Right atrium auricular region (tissue), 2 donors: Measurements from ENCODE around the gene TENT4B. TPM values are rescaled to one million over a fixed set of nuclear protein-coding genes. Genes with fewer than 3 reads are reported as not detected.

Source experiments
- DNase-seq: peaks from one replicate; pipeline ENCODE4 v3.0.0-alpha.2; 2019; ENCODE audit warnings: low spot score
- H3K27ac ChIP-seq, 2 donors: fragments of 200-600 bp; sonication (generic); 1 replicate in 1 of 2; 2 replicates in 1 of 2; pipeline ENCODE4 v1.5.1; 2016 to 2019
- H3K27me3 ChIP-seq, 2 donors: fragments of 200-600 bp; sonication (generic); one replicate each; pipeline versions ENCODE4 v1.5.1 to v1.6.0; 2017 to 2019
- H3K36me3 ChIP-seq: fragments of 200-600 bp; sonication (generic); one replicate; pipeline ENCODE4 v1.5.1; 2016
- H3K4me1 ChIP-seq, 2 donors: fragments of 200-600 bp; sonication (generic); one replicate each; pipeline versions ENCODE4 v1.5.1 to v1.6.0; 2017 to 2019
- H3K4me3 ChIP-seq, 2 donors: fragments of 200-600 bp; sonication (generic); 1 replicate in 1 of 2; 2 replicates in 1 of 2; pipeline ENCODE4 v1.5.1; 2017 to 2019; ENCODE audit warnings: mild to moderate bottlenecking in 1 of 2, moderate library complexity in 1 of 2
- H3K9me3 ChIP-seq, 2 donors: fragments of 200-600 bp; sonication (generic); one replicate each; pipeline ENCODE4 v1.5.1; 2019
- total RNA-seq, 2 donors: library from RNA; depleted of rRNA; stranded (reverse); fragments of >200 nt; gene quantifications; one replicate each; pipeline ENCODE4 v1.1.0, GENCODE V29; 2016
- TF ChIP-seq, protein P1 (sequence below), 2 donors: fragments of 200-600 bp; sonication (generic); IDR thresholded peaks; one replicate each; pipeline ENCODE4 v1.5.1; 2019; ENCODE audit warnings: antibody characterized with exemption in 2 of 2

The TENT4B gene
- total RNA-seq, 2 donors from 2014 or later, result 5.0 to 6.1 TPM

DNA sequence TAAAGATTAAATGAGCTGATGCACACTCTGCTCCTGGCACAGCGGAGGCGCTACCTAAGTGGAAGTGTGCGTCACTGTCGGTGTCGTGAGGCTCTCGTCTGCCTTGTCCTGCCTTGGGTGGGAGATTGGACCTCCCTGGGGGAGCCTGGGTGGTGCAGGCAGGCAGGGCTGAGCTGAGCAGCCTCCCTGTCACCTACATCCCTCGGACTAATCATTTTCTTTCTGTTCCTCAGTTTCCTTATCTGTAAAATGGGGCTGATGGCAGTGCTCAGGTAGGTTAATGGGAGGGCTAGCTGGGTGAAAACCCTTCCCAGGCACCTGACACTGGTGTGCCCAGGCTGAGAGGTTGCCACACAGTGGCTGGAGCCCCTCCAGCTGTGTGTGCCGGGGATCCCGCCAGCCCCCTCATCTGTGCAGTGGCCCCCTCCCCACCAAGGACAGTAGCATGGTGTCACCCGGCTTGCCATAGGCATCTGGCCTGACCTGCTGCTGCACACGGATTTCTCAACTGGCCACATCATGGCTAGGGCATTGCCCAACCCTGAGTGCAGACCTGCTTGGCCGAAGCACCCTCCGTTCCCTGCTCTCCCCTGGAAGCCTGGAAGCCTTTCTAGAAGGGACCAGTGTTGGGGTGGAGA is 117.5 kb downstream of the TENT4B start:
- no peak for DNase-seq
- Histone ChIP-seq H3K27me3 (no peaks in the 10 kb centered on the region), H3K4me3 (no peak overlapping the region), H3K9me3 (no peaks in the 10 kb centered on the region), H3K4me1 (peaks cover 0 to 16% of the 10 kb centered on the region in 2 donors), H3K36me3 (no peaks in the 10 kb centered on the region), H3K27ac (no peak overlapping the region)
- TF ChIP-seq, protein P1, sequence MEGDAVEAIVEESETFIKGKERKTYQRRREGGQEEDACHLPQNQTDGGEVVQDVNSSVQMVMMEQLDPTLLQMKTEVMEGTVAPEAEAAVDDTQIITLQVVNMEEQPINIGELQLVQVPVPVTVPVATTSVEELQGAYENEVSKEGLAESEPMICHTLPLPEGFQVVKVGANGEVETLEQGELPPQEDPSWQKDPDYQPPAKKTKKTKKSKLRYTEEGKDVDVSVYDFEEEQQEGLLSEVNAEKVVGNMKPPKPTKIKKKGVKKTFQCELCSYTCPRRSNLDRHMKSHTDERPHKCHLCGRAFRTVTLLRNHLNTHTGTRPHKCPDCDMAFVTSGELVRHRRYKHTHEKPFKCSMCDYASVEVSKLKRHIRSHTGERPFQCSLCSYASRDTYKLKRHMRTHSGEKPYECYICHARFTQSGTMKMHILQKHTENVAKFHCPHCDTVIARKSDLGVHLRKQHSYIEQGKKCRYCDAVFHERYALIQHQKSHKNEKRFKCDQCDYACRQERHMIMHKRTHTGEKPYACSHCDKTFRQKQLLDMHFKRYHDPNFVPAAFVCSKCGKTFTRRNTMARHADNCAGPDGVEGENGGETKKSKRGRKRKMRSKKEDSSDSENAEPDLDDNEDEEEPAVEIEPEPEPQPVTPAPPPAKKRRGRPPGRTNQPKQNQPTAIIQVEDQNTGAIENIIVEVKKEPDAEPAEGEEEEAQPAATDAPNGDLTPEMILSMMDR (IDR thresholded peaks at IDR 0.05), result no peak

DNA sequence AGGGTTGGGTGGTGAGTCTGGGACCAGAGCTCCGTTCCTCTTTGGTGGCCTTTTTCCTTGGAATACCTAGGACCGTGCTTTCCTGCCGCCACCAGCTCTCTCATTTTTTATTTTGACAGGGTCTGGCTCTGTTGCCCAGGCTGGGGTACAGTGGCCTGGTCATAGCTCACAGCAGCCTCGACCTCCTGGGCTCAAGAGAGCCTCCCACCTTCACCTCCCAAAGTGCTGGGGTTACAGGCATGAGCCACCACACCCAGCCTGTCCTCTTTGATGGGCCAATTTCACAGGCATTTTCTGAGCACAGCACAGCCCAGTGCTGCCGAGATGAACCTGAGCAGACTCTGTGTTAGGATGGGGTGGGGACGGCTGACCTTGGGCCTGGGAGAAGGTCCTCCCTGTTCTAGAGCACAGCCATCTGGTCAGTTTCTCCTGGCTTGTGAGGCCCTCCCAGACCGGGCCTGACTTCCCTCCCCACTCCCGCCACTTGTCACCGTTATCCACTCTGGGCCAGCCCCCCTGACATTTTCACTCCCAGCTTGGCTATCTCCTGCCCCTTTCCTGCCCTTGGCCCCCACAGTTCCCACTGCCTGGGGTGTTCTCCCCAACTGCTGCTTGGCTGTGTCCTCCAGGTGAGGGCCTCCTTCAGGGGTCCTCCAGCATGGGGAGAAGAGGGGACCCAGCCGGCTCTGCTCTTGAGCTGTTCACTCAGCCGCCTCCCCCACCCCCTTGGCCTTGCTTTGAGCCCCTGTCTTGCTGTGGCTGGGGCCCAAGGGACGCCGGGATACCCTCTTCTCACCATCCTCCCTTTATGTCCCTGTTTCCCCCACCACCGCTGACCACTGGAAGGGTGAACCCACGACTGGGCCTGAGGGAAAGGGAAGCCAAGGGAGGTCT is 118.3 kb downstream of the TENT4B start:
- peaks cover 0 to 8% of the 10 kb centered on the region in 2 donors for H3K4me1 ChIP-seq
- no peak overlapping the region for H3K4me3 ChIP-seq
- H3K27me3 ChIP-seq, result no peaks in the 10 kb centered on the region
- H3K36me3 ChIP-seq, result no peaks in the 10 kb centered on the region
- DNase-seq, result no peak
- TF ChIP-seq, protein P1 (IDR thresholded peaks at IDR 0.05), result no peak
- no peak overlapping the region for H3K27ac ChIP-seq
- H3K9me3 ChIP-seq, result no peaks in the 10 kb centered on the region

DNA sequence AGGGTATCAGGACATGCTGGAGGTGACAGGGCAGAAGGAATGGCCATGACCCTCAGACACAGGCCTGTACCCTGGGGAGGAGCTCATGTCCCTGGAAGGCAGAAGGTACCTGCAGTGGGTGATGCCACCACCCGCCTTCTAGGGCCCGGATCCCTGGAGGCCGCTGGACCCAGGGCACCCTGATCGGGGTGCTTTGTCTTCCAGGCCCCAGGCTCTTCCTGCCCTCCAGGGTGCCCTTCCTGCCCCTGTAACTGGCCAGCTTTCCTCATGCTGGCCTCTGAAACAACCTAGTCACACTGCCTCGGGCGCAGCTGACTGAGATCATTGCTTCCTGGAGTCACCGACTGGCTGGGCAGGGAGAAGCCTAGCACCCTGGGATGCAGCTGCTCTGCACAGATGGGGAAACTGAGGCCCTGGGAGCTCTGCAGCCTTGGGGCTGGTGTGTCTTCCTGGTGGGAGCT is 119.0 kb downstream of the TENT4B start:
- TF ChIP-seq, protein P1 (IDR thresholded peaks at IDR 0.05), result no peak
- H3K4me1 ChIP-seq, result peaks cover 0 to 2% of the 10 kb centered on the region in 2 donors

DNA sequence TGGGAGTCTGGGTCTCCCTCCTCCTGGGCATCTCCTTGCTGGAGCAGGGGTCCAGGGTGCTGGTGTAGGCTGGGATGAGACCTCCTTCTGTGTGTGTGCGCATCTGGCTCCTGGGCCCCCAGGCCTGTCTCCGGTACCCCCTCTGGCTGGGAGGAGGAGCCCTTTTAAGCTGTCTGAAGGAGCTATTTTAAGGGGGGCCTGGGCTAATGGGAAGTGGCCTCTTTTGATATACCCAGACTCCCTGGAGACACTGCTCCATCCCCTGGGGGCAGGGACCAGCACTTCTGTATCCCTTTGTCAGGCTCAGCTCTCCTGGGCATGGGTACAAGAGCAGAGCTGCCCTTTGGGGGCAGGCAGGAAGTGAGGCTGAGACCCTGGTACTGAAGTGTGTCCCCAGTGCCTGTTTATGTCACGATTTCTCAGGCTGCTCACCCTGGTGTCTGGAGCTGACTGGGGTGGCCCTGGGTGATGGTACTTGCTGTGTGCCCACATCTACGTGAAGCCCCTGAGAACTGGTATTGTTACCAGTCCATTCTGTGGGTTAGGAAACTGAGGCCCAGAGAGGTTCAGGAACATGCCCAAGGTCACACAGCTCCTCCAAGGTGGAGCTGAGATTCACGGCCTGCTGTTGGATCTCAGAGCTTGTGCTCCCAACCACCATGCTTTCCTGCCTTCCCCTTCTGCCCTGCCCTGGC is 119.7 kb downstream of the TENT4B start:
- Histone ChIP-seq H3K27ac (no peak overlapping the region), H3K4me3 (no peak overlapping the region), H3K9me3 (no peaks in the 10 kb centered on the region), H3K36me3 (no peaks in the 10 kb centered on the region), H3K4me1 (no peaks in the 10 kb centered on the region), H3K27me3 (no peaks in the 10 kb centered on the region)
- TF ChIP-seq, protein P1 (IDR thresholded peaks at IDR 0.05), result no peak
- no peak for DNase-seq

More for the DNA sequence above, 119.0 kb downstream of the TENT4B start:
- no peaks in the 10 kb centered on the region for H3K9me3 ChIP-seq
- DNase-seq, result no peak
- H3K4me3 ChIP-seq, result no peak overlapping the region
- no peaks in the 10 kb centered on the region for H3K36me3 ChIP-seq
- no peak overlapping the region for H3K27ac ChIP-seq
- no peaks in the 10 kb centered on the region for H3K27me3 ChIP-seq

DNA sequence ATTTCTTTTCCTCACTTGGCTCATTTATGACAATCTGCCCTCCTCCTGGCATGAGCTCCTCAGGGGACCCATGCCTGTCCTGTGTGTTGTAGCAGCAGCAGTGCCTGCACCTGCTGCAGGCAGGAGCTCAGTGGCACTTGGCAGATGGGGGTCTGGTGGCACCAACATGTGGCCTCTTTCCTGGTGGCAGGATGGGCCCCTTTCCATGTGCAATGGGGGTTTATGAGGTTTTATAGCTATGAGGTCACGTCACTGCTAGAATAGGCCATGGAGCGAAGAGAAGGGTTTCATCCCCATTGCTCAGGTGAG is 120.2 kb downstream of the TENT4B start:
- no peak for DNase-seq
- Histone ChIP-seq H3K9me3 (no peaks in the 10 kb centered on the region), H3K36me3 (no peaks in the 10 kb centered on the region), H3K27ac (no peak overlapping the region), H3K4me3 (no peak overlapping the region), H3K4me1 (no peaks in the 10 kb centered on the region), H3K27me3 (no peaks in the 10 kb centered on the region)
- TF ChIP-seq, protein P1 (IDR thresholded peaks at IDR 0.05), result no peak
